HG03097 (cell line): ENCODE results near the gene IRF5.
"Not testable (repeated sequence)": the region's sequence is repeated elsewhere in the genome, so short reads cannot be mapped to it uniquely, and the experiment has no call there.

ENCODE experiments used
- ATAC-seq: cut with Tn5 transposase; IDR thresholded peaks from one replicate; pipeline ENCODE4 v1.9.1; 2021; ENCODE audit not compliant: unreplicated experiment, low FRiP score

IRF5 gene

DNA sequence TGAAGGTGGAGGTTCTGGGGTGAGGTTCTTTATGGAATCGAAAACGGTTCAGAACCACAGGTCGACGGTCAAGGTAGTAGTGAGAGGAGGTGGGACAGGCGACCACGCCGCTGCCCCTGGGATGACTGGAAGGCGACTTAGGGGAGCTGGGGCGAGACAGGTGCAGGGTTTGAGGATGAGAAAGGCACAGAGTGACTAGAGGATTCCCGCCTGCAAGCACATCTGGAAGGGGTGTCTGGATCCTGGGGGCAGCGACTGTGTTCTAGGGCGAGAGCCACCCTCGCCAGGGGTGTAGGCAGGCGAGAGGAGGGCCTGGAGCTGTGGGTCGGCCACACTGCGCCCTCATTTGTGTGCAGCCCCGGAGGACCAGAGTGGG is 468 bp upstream of the IRF5 start:
- ATAC-seq: no peak

DNA sequence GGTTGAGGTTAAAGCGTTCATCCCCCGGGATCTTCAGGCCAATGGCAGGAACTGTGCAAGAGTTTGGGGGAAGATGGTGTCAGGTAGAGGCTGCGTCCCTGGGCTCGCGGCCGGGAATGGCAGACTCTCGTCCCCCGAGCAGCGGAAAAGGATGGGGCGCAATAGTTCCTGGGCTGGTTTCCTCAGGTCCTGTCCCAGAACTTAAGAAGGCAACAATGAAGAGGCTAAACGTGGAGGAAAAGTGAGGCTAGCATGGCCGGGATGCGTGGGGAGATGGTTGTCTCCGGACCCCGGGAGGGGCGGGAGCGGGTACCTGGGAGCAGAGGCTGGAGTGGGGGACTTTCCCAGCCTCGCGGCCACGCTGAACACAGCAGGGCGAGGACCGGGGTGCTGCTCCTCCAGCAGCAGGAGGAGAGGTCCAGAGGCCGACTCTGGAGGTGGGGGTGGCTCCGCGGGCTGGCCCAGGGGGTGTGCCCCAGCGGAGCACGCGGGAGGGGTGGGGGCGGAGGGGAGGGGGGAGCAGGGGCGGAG is 882 bp downstream of the IRF5 start:
- ATAC-seq: no peak

DNA sequence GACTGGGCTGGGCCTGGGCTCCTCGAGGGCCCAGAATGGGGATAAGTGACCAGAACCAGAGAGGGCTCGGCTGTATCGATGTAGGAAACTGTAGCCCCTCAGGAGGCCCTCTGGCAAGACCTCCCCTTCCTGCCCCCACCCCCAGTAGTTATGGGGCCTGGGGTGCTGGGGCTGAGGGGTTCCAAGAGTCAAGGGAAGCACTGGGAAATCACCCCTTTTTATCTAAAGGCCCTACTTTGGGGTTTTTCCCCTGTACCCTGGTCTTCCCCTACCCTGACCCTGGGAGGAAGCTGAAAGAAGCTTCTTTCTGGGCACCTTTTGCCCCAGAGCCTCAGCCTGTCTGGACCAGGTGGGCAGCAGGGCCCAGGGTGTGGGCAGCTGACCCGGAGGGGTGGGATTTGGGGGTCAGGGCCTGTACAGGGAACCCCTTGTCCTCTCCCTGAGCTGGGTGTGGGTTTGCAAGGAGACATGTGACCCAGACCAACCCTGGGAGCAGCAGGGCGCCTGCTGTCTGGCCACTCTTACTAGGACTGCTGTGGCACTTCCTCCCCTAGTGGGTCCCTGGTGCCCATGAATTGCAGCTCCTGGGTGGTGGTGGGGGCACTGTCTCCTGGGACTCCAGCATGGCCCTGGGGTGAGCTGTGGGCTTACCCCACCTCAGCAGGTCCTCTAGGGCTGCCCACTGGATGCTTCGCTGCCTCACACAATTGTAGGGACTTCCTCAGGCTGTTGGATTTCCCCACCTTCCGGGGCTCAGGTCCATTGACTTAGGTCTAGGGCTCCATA is 1.5 kb downstream of the IRF5 start:
- ATAC-seq: peak; percentile 29

DNA sequence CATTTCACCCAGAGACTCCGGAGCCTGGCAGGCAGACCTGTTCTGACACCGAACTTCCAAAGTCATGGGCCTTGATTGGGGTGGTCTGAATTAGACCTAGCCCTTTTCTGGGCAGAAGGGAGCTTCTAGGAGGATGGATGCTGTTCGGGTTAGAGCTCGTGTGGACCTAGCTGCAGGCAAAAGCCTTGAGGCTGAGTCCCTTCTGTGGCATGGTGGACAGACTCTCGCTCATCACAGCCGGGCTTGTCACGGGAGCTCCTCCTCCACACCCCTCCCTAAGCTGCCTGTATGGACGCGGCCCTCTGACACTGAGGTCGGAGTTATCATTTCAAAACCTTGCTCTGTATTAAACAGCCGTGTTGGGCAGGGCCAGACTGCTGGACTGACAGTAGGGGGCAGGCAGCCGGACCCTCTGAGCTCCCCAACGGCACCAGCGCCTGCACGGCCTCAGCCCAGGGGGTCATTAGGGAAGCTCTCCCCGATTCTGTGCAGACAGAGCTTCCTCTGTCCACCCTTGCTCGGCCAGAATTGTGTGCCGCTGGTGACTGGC is 2.2 kb downstream of the IRF5 start:
- peak; percentile 6 for ATAC-seq

DNA sequence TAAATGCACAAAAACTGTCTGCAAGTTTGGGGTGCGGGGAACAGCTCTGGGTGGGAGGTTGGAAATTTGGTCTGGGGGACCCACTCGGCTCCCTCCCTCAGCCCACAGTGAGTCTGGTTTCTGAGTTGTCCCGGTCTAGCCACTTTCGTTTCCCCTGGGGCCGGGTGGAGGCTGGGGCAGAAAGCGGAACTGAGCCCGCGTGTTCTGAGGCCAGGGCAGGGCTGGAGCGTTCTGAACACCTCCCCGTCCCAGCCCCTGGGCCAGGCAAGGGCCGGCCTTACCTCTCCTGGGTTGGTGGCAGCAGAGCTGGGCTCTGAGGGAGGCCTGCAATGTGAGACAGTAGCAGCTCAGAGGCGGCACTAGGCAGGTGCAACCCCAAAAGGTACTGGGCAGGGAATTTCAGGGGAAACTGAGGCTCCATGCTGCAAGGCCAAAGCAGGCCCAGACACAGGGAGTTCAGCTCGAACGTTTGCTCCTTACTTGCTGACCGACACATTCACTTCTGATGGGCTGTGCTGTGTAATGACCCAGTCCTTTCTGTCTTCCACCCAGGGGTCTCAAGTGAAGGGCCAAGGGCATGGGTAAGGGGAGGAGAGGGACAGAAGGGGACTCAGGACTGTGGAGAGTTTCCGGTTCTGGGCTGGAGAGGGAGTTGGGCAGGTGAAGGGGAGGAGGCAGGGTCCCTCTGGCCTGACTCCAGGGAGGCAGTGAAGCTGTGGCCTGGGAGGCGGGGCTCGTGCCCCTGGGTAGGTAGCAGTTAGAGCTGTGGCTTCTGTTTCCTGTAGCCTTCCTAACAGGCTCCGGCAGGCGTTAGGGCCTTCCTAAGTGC is 3.0 kb downstream of the IRF5 start:
- peak; percentile 50 for ATAC-seq

DNA sequence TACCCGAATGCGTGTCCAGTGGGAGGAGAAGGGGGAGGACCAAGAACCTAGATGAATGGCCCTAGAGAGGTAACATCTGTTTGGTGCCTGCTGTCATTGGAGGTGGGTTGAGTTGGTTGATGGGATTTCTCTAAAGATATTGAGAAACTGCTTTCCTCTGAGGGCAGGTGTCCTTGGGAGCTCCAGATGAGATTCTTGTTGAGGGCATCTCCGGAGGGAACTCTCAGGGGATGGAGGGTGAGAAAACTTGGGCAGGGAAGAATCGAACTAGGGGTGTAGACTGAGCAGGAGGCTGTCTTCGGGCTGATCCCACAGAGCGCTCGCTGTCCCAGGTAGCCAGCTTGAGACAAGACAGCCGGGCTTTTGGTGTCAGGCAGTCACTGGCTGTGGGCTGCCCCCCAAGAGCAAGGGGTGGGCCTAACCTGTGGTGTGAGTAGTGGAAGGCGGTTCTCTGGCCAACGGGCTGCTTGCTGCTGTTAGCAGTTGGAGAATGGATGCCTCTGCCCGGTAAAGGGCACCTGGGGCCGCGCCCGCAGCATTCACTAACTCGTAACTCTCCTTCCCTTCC is 3.7 kb downstream of the IRF5 start:
- no peak for ATAC-seq

DNA sequence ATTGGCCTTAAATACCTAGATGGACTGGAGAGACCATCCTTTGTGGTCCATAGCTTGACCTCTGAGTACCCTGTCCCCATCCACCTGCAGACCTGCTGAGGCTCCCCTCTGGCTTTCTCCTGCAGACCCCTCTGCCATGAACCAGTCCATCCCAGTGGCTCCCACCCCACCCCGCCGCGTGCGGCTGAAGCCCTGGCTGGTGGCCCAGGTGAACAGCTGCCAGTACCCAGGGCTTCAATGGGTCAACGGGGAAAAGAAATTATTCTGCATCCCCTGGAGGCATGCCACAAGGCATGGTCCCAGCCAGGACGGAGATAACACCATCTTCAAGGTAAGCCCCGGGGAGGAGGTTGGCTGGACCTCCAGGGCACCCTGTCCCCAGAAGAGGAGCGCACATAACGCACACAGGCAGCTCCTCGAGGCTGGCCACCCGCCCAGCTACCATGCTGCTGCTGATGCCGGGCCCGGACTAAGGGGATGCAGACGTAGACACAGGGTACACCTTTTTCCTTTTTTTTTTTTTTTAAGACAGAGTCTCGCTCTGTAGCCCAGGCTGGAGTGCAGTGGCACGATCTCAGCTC is 4.3 kb downstream of the IRF5 start:
- no peak for ATAC-seq

DNA sequence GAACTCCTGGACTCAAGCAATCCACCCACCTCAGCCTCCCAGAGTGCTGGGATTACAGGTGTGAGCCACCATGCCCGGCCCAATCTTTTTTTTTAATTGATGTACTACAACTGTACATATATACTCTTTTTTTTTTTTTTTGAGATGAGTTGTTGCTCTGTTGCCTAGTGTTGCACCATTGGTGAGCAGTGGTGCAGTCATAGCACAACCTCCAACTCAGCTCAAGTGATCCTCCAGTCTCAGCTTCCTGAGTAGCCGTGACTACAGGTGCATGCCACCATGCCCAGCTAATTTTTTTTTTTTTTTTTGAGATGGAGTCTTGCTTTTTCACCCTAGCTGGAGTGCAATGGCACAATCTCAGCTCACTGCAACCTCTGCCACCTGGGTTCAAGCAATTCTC is 5.5 kb downstream of the IRF5 start:
- not testable (repeated sequence) for ATAC-seq

DNA sequence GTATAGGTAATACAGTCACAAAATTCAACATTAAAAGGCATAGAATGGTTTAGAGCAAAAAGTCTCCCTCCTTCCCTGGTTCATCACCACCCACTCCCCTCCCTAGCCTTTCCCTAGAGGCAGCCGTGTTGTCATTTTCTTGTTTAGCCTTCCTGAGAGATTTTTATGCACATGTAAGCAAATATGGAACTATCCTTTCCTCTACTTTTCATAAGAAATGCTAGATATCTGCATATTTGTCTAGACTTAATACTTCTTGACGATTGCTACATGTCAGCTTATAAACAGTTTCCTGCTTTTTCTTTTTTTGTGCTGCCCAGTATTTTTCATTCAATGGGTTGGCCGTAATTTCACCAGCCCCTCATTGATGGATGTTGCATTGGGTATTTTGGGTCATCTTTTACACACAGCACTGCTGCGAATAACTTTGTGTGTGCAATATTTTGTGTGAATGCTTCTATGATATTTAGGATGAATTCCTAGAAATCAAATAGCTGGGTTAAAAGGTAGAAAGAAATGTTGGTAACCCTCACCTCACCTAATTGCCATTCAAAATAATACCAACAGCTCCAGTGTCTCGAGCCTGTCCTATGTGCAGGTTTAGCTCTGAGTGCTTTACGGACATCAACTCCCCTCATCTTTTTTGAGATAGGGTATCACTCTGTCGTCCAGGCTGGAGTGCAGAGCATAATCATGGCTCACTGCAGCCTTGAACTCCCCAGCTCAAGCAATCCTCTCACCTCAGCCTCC is 6.9 kb downstream of the IRF5 start:
- ATAC-seq: no peak

DNA sequence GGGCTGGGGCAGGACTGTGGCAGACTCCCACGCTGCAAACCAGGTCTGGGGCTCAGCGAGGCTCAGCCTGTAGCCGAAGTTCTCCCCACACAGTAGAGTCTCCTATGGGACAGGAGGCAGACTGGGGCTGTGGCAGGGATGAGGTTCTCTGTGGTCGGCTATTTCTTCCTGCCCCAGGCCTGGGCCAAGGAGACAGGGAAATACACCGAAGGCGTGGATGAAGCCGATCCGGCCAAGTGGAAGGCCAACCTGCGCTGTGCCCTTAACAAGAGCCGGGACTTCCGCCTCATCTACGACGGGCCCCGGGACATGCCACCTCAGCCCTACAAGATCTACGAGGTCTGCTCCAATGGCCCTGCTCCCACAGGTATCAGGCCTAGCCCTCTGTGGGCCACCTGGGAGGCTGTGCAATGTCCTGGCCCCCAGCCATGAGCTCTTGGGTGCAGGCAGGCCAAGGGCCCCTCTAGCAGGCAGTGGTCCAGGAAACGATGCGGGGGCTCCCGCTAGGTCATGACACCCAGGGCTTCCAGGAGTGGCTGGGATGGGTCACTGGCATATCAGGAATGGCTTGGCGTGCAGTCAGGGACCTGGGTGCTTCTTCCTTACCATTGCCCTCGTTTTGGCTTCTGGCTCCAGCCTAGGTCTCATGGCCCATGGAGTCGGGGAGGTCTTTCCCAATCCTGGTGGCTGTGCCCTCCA is 8.1 kb downstream of the IRF5 start:
- ATAC-seq: no peak

DNA sequence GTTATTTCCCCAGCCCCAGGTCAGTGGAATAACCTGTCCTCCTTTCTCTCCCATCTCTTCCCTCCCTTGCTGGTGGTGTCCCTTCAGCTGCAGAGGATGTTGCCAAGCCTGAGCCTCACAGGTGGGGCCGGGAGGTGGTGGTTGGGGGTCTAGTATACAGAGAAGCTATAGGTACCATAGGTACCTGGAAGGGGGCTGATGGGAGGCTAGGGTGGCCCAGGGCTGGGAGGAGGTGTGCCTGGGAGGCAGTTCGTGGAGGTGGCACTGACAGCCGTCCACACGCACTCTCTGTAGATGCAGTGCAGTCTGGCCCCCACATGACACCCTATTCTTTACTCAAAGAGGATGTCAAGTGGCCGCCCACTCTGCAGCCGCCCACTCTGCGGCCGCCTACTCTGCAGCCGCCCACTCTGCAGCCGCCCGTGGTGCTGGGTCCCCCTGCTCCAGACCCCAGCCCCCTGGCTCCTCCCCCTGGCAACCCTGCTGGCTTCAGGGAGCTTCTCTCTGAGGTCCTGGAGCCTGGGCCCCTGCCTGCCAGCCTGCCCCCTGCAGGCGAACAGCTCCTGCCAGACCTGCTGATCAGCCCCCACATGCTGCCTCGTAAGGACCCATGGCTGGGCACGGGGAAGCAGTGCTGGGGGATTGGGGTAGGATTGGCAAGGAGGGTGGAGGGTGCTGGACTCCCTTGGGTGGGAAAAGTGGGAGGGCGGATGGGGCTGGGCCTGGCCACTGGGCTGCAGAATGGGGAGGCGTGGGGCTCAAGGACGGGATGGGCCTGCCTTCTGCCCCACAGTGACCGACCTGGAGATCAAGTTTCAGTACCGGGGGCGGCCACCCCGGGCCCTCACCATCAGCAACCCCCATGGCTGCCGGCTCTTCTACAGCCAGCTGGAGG is 9.5 kb downstream of the IRF5 start:
- no peak for ATAC-seq

DNA sequence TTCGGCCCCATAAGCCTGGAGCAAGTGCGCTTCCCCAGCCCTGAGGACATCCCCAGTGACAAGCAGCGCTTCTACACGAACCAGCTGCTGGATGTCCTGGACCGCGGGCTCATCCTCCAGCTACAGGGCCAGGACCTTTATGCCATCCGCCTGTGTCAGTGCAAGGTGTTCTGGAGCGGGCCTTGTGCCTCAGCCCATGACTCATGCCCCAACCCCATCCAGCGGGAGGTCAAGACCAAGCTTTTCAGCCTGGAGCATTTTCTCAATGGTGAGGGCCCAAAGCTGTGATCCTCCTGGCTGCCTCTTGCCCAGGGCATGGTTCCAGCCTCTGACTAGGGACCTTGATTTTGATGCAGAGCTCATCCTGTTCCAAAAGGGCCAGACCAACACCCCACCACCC is 10.1 kb downstream of the IRF5 start:
- ATAC-seq: no peak

DNA sequence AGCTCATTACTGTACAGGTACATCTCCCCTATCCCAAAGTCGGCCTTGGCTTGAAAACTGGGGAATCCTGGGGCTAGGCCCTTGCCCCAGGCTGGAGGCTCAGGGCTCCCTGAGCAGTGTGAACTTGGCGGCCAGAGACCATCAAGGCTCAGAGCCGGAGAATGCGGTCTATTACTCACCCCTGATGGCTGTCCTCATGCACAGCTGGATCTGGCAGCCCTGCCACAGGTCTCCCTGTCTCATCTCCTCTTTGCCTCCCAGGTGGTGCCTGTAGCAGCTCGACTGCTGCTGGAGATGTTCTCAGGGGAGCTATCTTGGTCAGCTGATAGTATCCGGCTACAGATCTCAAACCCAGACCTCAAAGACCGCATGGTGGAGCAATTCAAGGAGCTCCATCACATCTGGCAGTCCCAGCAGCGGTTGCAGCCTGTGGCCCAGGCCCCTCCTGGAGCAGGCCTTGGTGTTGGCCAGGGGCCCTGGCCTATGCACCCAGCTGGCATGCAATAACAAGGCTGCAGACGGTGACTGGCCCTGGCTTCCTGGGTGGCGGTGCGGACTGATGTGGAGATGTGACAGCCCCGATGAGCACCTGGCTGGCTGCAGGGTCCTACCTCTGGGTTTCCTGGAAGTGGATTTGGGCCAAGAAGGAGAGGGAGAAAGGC is 10.7 kb downstream of the IRF5 start:
- ATAC-seq: no peak

DNA sequence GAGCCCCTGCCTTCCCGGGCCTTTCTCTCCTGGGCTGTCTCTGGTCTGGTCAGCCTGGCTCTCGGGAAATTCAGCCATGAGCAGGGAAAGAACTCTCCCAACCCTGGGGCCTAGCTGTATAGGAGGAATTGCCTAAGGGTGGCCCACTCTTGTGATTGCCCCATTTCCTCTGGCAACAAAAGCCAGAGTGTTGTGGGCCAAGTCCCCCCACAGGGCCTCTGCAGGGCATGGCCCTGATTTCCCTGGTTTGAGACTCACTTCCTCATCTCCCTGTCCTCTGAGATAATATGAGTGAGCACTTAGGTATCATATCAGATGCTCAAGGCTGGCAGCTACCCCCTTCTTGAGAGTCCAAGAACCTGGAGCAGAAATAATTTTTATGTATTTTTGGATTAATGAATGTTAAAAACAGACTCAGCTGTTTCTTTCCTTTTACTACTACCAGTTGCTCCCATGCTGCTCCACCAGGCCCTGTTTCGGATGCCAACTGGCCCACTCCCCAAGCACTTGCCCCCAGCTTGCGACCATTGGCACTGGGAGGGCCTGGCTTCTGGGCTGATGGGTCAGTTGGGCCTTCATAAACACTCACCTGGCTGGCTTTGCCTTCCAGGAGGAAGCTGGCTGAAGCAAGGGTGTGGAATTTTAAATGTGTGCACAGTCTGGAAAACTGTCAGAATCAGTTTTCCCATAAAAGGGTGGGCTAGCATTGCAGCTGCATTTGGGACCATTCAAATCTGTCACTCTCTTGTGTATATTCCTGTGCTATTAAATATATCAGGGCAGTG is 11.4 kb downstream of the IRF5 start:
- no peak for ATAC-seq

DNA sequence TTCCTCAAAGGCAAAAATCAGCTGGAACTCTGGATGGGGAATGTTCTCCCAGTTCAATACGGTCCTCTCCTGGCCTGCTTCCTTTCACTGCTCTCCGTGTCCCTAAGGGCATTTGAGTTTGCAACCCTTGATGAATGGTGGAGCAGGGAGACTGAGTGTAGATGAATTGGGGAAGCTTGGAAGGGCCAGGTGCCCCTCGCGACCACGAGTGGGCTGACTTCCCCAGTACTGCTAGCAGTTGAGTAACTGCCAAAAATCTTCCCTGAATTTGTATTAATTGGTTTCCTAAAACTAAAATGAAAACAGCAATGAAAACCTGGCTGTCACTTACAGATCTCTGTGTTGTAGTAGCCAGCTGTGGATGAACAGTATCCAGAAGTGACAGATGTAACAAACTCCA is 13.6 kb downstream of the IRF5 start:
- ATAC-seq: no peak

DNA sequence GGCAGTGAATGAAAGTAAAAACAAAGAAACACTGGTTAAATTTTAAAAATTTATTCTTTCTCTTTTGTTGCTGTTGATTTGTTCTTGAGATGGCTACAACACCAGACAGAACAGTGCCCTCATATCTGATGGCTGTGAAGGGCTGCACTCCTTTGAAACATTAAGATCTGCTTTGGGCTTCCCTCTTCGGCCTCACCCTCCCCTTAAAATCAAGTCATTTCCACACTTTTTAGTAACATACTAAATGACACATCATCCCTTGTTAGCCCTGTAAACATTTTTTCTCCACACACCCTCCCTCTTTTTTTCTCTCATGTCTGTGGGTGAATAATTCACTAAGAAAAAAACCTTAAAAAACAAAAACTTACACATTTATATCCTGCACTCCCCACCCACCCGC is 16.4 kb downstream of the IRF5 start:
- ATAC-seq: no peak
